ENCODE measurements around the gene PRPF6.

Gene PRPF6

GRCh38 chr20:64051033-64051452, 70.1 kb downstream of the PRPF6 start:
- no peak for DNase-seq

- DNase-seq, result no peak
Measured at GRCh38 chr20:64051561-64052325, 70.8 kb downstream of the PRPF6 start.

GRCh38 chr20:64052326-64052722, 71.4 kb downstream of the PRPF6 start:
- DNase-seq, result no peak

GRCh38 chr20:64052987-64053840, 72.3 kb downstream of the PRPF6 start:
- no peak for DNase-seq

GRCh38 chr20:64053841-64054661, 73.1 kb downstream of the PRPF6 start:
- no peak for DNase-seq

GRCh38 chr20:64055396-64055892, 74.5 kb downstream of the PRPF6 start:
- no peak for DNase-seq

- DNase-seq, result no peak
Measured at GRCh38 chr20:64055893-64056638, 75.1 kb downstream of the PRPF6 start.

- no peak for DNase-seq
Measured at GRCh38 chr20:64056639-64056888, 75.6 kb downstream of the PRPF6 start.

DNA sequence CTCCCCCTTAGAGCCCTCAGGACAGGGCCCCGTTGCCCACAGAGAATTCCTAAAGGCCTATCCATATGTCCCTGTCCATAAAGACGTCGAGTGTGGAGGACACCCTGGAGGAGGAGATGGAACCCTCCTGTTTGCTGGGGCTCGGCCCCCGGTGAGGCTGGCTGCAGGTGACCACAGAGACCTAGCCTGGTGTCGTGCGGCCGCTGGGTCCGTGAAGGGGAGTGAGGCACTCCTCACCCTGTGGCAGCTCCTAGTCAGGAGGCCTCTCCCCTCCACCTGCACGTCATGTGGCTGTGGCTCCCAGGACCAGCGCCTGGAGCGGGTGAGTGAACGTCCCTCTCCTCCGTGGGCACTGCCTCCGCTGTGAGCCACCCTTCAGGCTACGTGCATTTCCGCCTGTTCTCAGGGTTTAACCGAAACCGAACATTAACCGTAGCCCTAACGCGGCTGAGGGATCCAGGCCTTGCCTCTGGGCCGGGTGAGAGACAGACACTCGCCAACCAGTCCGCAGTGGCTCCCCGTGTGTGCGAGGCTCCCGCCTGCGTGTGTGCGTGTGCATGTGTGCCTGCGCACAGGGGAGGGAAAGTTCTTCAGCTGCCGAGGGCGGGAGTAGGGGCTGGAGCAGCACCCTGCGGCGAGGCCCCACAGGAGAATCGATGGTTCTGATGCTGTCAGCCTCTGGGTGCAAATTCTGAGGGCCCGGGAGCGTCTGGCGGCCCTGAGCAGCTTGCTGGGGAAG, 76.1 kb downstream of the PRPF6 start:
- peak; percentile 24 for DNase-seq

- peak; percentile 88 for DNase-seq
Measured at GRCh38 chr20:64057628-64058498, 76.9 kb downstream of the PRPF6 start.

GRCh38 chr20:64058536-64058935, 77.6 kb downstream of the PRPF6 start:
- no peak for DNase-seq

- no peak for DNase-seq
Measured at GRCh38 chr20:64062276-64062595, 81.3 kb downstream of the PRPF6 start.

- peak; percentile 98 for DNase-seq
Measured at GRCh38 chr20:64062596-64063388, 81.9 kb downstream of the PRPF6 start, which contains the start of gene TCEA2. TCEA2 (plus strand) TSS chr20:64063198; CDS start chr20:64063313, 115 bp downstream.

DNA sequence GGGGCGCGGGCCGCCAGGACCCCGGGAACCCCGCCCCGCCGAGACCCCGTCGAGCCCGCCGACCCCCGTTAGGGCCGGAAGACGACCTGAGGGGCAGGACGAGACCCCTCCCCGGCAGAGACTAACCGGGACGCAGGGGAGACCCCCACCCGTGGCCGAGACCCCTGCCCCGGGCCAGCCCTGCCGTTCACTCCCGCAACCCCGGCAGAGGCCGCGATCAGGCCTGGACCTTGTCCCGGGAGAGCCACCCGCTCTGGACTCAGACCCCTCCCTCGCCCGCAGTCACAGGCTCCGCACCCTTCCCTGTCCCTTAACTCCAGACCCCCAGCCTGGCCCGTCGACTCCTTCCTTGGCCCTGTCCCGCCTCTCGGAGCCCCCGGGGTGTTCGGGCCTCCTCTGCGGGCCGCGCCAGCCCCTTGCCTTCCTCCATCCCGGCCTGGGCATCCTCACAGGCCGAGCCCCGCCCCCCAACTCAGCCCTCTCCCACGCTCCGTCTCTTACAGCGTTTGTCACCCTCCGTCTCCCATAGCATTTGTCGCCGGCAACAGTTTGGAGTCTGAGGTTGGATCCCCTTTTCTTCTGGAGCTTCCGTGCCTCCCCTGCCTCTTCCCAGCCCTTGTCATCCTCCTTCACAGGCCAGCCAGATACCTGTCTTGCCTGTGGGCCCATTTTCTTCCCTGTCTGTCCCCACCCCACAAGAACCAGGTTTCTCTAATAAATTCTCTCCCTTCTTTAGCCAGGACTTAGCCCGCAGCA, 82.6 kb downstream of the PRPF6 start:
- DNase-seq, result no peak

- DNase-seq, result no peak
Measured at GRCh38 chr20:64064145-64064698, 83.3 kb downstream of the PRPF6 start.

- DNase-seq, result no peak
Measured at GRCh38 chr20:64065062-64065973, 84.4 kb downstream of the PRPF6 start.

DNA sequence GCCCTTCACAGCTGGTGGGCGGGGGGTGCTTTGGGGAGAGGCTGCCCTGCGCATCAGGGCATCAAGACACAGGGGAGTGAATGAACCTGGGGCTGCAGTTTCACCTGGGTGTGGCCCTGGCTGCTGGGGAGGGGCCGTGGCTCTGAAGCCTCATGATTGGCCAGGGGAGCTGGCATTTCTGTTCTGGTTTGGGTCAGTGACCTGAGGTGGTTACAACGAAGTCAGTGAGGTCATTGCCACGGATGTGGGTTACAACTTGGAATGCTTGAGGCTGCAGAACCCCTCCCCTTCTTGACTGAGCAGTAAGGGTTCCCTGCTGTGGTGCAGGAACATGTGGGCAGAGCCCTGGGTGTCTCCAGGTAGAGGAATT, 85.0 kb downstream of the PRPF6 start:
- DNase-seq, result peak; percentile 89
